K562 (cell line): ENCODE results near the gene PNKD. TPM values are rescaled to one million over a fixed set of nuclear protein-coding genes. Genes with fewer than 3 reads are reported as not detected.

Experiments
- BHLHE40 ChIP-seq: IDR thresholded peaks from 2 replicates; pipeline ENCODE4 v1.6.1; 2011; ENCODE audit warnings: low read length, improper control_type of control experiment
- HEY1 ChIP-seq: fragments of 250-450 bp; sonication (Bioruptor Pico); IDR thresholded peaks from 2 replicates; pipeline ENCODE4 v1.5.0; 2020; ENCODE audit warnings: mild to moderate bottlenecking, moderate library complexity, borderline replicate concordance
- KLF1 ChIP-seq: fragments of 450-650 bp; IDR thresholded peaks from 2 replicates; pipeline ENCODE4 v1.6.1; 2016; ENCODE audit warnings: missing genetic modification characterization, missing compliant biosample characterization
- LCOR ChIP-seq: sonication (generic); formaldehyde crosslinking; IDR thresholded peaks from 2 replicates; pipeline ENCODE4 v1.8.0; 2022; ENCODE audit warnings: mild to moderate bottlenecking, missing genetic modification reagents
- MCM2 ChIP-seq: fragments of 450-650 bp; IDR thresholded peaks from 2 replicates; pipeline ENCODE4 v1.6.1; 2017; ENCODE audit warnings: low read depth, mild to moderate bottlenecking
- PURB ChIP-seq: sonication (generic); formaldehyde crosslinking; IDR thresholded peaks from 2 replicates; pipeline ENCODE4 v1.9.0; 2021; ENCODE audit warnings: low read depth, mild to moderate bottlenecking, missing genetic modification reagents
- RAD21 ChIP-seq, 2 experiments: fragments of 250-450 bp in 1 of 2; fragments of 450-650 bp in 1 of 2; sonication (Bioruptor Pico) in 1 of 2; formaldehyde crosslinking in 1 of 2; IDR thresholded peaks in 1 of 2; conservative IDR thresholded peaks in 1 of 2; 2 replicates each; pipeline versions ENCODE4 v1.4.0 to v1.8.0; 2020 to 2022; ENCODE audit warnings: mild to moderate bottlenecking in 2 of 2, moderate library complexity in 1 of 2
- RBFOX2 ChIP-seq: fragments of 200-400 bp; formaldehyde crosslinking; IDR thresholded peaks from 2 replicates; pipeline ENCODE4 v1.6.1; 2017; ENCODE audit warnings: low read depth, mild to moderate bottlenecking, low read length, moderate library complexity
- RBM17 ChIP-seq: fragments of 200-400 bp; formaldehyde crosslinking; IDR thresholded peaks from 2 replicates; pipeline ENCODE4 v1.6.1; 2017; ENCODE audit warnings: low read depth, mild to moderate bottlenecking, low read length, borderline replicate concordance
- STAG1 ChIP-seq: sonication (generic); formaldehyde crosslinking; IDR thresholded peaks from 2 replicates; pipeline ENCODE4 v1.5.0; 2020; ENCODE audit warnings: missing genetic modification reagents, borderline replicate concordance
- TAF1 ChIP-seq: IDR thresholded peaks from 2 replicates; pipeline ENCODE4 v1.6.1; 2011; ENCODE audit warnings: mild to moderate bottlenecking, low read length, moderate library complexity; ENCODE audit not compliant: insufficient read depth, control insufficient read depth, severe bottlenecking; ENCODE audit errors: extremely low read depth
- ZNF695 ChIP-seq: fragments of 450-650 bp; formaldehyde crosslinking; IDR thresholded peaks from 2 replicates; pipeline ENCODE4 v1.4.0; 2020; ENCODE audit warnings: mild to moderate bottlenecking, moderate library complexity
- polyA plus RNA-seq, 8 experiments: library from polyadenylated mRNA; depleted of rRNA in 4 of 8; stranded (reverse) in 5 of 8; unstranded in 3 of 8; fragments of >200 nt; fragmentation: Nextera tagmentation in 2 of 8; fragmentation: Illumina TruSeq in 1 of 8; extraction: Ambion mirVana in 2 of 8; extraction: Trizol in 1 of 8; gene quantifications; 2 replicates each; pipeline versions ENCODE4 v1.2.1 to v1.2.3, GENCODE V29; 2011 to 2014; ENCODE audit warnings: inconsistent platforms in 1 of 8, missing spikeins in 1 of 8
- total RNA-seq, 7 experiments: library from RNA; depleted of rRNA in 6 of 7; stranded (reverse); fragments of >200 nt in 6 of 7; fragmentation: Illumina TruSeq in 2 of 7; extraction: Trizol in 2 of 7; gene quantifications; 2 replicates each; pipeline versions ENCODE4 v1.2.1 to v1.2.3, GENCODE V29; 2011 to 2021; ENCODE audit warnings: low replicate concordance in 1 of 7
- TF ChIP-seq, protein P1 (sequence below): fragments of 250-450 bp; sonication (Bioruptor Pico); IDR thresholded peaks from 2 replicates; pipeline ENCODE4 v1.9.0; 2021; ENCODE audit warnings: mild to moderate bottlenecking, inconsistent platforms
- TF ChIP-seq, protein P2 (sequence below): fragments of 200-800 bp; sonication (Bioruptor generic); IDR thresholded peaks from 2 replicates; pipeline ENCODE4 v1.6.1; 2017; ENCODE audit warnings: missing genetic modification characterization, missing compliant biosample characterization
- TF ChIP-seq, protein P3 (sequence below): fragments of 250-450 bp; sonication (Bioruptor Pico); IDR thresholded peaks from 2 replicates; pipeline ENCODE4 v1.9.0; 2021; ENCODE audit warnings: mild to moderate bottlenecking
- TF ChIP-seq, protein P4 (sequence below): sonication (generic); formaldehyde crosslinking; IDR thresholded peaks from 2 replicates; pipeline ENCODE4 v1.9.0; 2022; ENCODE audit warnings: mild to moderate bottlenecking, missing genetic modification reagents
- TF ChIP-seq, protein P5 (sequence below): sonication (generic); formaldehyde crosslinking; IDR thresholded peaks from 2 replicates; pipeline ENCODE4 v1.4.0; 2020; ENCODE audit warnings: mild to moderate bottlenecking, missing genetic modification reagents
- TF ChIP-seq, protein P6 (sequence below): conservative IDR thresholded peaks from 2 replicates; pipeline ENCODE4 v1.6.1; 2011; ENCODE audit warnings: low read depth, mild to moderate bottlenecking, low read length; ENCODE audit not compliant: control insufficient read depth

The PNKD gene
- total and polyA plus RNA-seq, 9 of the 15 experiments (the other 6 are each of a cell fraction or from before 2014, with no cell fraction given) = 26.0 to 105 (median 60.1) TPM

DNA sequence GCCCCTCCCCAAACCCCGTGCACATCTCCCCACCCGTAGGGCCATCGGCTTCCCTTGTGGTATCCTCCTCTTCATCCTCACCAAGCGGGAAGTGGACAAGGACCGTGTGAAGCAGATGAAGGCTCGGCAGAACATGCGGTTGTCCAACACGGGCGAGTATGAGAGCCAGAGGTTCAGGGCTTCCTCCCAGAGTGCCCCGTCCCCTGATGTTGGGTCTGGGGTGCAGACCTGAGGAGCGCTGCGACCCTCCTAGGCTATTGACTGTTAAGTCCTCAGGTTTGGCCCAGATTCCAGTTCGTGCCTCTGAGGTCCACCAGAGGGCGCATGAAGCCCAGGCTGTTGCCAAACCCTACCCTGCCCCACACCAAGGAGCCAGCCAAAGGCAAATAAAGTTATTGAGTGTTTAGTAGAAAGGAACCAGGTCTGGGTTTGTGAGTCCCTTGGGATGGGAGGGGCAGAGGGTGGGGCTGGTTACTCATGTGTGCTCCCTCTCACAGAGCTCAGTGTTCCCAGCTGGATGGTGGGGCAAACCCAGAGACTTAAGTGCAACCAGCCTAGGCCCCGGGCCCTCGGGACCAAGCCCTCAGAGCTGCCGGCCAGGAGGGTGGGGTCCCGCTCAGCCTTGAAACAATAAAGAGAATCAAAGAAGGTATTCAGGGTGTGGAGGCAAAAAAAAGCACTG is 2.4 kb downstream of the PNKD start (continued):
- TF ChIP-seq, protein P1, sequence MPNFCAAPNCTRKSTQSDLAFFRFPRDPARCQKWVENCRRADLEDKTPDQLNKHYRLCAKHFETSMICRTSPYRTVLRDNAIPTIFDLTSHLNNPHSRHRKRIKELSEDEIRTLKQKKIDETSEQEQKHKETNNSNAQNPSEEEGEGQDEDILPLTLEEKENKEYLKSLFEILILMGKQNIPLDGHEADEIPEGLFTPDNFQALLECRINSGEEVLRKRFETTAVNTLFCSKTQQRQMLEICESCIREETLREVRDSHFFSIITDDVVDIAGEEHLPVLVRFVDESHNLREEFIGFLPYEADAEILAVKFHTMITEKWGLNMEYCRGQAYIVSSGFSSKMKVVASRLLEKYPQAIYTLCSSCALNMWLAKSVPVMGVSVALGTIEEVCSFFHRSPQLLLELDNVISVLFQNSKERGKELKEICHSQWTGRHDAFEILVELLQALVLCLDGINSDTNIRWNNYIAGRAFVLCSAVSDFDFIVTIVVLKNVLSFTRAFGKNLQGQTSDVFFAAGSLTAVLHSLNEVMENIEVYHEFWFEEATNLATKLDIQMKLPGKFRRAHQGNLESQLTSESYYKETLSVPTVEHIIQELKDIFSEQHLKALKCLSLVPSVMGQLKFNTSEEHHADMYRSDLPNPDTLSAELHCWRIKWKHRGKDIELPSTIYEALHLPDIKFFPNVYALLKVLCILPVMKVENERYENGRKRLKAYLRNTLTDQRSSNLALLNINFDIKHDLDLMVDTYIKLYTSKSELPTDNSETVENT = no peak
- TF ChIP-seq, protein P2, sequence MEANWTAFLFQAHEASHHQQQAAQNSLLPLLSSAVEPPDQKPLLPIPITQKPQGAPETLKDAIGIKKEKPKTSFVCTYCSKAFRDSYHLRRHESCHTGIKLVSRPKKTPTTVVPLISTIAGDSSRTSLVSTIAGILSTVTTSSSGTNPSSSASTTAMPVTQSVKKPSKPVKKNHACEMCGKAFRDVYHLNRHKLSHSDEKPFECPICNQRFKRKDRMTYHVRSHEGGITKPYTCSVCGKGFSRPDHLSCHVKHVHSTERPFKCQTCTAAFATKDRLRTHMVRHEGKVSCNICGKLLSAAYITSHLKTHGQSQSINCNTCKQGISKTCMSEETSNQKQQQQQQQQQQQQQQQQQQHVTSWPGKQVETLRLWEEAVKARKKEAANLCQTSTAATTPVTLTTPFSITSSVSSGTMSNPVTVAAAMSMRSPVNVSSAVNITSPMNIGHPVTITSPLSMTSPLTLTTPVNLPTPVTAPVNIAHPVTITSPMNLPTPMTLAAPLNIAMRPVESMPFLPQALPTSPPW (CRISPR knock-in tag) = peak; percentile 51
- TF ChIP-seq RAD21 (CRISPR knock-in tag; conservative IDR thresholded peaks at IDR 0.05 in 1 of 2, IDR thresholded peaks at IDR 0.05 in 1 of 2) (peak; percentile 67 to 78), LCOR (CRISPR knock-in tag) (peak; percentile 45; the same call in 1 of the 2 replicates), ZNF695 (CRISPR knock-in tag) (no peak), STAG1 (CRISPR knock-in tag) (peak; percentile 48; the same call in 1 of the 2 replicates), PURB (CRISPR knock-in tag) (no peak), RBM17 (no peak), BHLHE40 (no peak), KLF1 (tag) (no peak), MCM2 (no peak), TAF1 (no peak), RBFOX2 (peak; percentile 64), HEY1 (CRISPR knock-in tag) (no peak)
- TF ChIP-seq, protein P3, sequence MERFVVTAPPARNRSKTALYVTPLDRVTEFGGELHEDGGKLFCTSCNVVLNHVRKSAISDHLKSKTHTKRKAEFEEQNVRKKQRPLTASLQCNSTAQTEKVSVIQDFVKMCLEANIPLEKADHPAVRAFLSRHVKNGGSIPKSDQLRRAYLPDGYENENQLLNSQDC (CRISPR knock-in tag) = no peak
- TF ChIP-seq, protein P4, sequence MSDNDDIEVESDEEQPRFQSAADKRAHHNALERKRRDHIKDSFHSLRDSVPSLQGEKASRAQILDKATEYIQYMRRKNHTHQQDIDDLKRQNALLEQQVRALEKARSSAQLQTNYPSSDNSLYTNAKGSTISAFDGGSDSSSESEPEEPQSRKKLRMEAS = 0 out of 2 replicates have a peak, but pooled peaks have one; percentile 15
- TF ChIP-seq, protein P5, sequence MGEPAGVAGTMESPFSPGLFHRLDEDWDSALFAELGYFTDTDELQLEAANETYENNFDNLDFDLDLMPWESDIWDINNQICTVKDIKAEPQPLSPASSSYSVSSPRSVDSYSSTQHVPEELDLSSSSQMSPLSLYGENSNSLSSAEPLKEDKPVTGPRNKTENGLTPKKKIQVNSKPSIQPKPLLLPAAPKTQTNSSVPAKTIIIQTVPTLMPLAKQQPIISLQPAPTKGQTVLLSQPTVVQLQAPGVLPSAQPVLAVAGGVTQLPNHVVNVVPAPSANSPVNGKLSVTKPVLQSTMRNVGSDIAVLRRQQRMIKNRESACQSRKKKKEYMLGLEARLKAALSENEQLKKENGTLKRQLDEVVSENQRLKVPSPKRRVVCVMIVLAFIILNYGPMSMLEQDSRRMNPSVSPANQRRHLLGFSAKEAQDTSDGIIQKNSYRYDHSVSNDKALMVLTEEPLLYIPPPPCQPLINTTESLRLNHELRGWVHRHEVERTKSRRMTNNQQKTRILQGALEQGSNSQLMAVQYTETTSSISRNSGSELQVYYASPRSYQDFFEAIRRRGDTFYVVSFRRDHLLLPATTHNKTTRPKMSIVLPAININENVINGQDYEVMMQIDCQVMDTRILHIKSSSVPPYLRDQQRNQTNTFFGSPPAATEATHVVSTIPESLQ (CRISPR knock-in tag) = no peak
- TF ChIP-seq, protein P6, sequence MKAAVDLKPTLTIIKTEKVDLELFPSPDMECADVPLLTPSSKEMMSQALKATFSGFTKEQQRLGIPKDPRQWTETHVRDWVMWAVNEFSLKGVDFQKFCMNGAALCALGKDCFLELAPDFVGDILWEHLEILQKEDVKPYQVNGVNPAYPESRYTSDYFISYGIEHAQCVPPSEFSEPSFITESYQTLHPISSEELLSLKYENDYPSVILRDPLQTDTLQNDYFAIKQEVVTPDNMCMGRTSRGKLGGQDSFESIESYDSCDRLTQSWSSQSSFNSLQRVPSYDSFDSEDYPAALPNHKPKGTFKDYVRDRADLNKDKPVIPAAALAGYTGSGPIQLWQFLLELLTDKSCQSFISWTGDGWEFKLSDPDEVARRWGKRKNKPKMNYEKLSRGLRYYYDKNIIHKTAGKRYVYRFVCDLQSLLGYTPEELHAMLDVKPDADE = no peak
